ENCODE results near the gene STAT1.

GRCh38 chr2:191020221-191020741 lies 6.3 kb upstream of the STAT1 start:
- TF ChIP-seq CTCF (IDR thresholded peaks at IDR 0.05): peak in 2 of 3 experiments; percentile 10 to 47
- peak; percentile 59 for TF ChIP-seq POLR2A (IDR thresholded peaks at IDR 0.05)
